ENCODE data around the gene MGME1.

GRCh38 chr20:17952692-17953684 lies 15.8 kb upstream of the MGME1 start:
- TF ChIP-seq EZH2 (IDR thresholded peaks at IDR 0.05; ENCODE audit: insufficient read depth, poor library complexity, severe bottlenecking) (no peak), EZH2phosphoT487 (IDR thresholded peaks at IDR 0.05; ENCODE audit: insufficient read depth, low read depth) (no peak)
